Kidney epithelial cell (primary cell): ENCODE data around the gene NAA10. TPM values are rescaled to one million over a fixed set of nuclear protein-coding genes. Genes with fewer than 3 reads are reported as not detected.
A peak's percentile ranks its signal among the peaks of the same experiment; 100 is the strongest.

Experiments used
- DNase-seq: peaks from one replicate; pipeline ENCODE4 v3.0.0-alpha.2; 2010; ENCODE audit warnings: low read depth
- H3K27me3 ChIP-seq: 2 replicates; pipeline ENCODE4 v1.6.0; 2011; ENCODE audit warnings: low read length; ENCODE audit not compliant: control insufficient read depth, insufficient read depth
- H3K36me3 ChIP-seq: 2 replicates; pipeline ENCODE4 v1.5.1; 2011; ENCODE audit warnings: low read length; ENCODE audit not compliant: control insufficient read depth, insufficient read depth
- H3K4me3 ChIP-seq: 2 replicates; pipeline ENCODE4 v1.5.1; 2011; ENCODE audit warnings: low read depth, mild to moderate bottlenecking, control low read depth, low read length
- total RNA-seq: library from RNA; depleted of rRNA; stranded (reverse); fragments of >200 nt; gene quantifications from 2 replicates; pipeline ENCODE4 v1.2.3, GENCODE V29; 2015
- TF ChIP-seq, protein P1 (sequence below): IDR thresholded peaks from 2 replicates; pipeline ENCODE4 v1.5.1; 2011; ENCODE audit warnings: mild to moderate bottlenecking, moderate library complexity, low read length, control low read depth, inconsistent platforms; ENCODE audit not compliant: insufficient read depth, poor library complexity, severe bottlenecking

NAA10 gene
- total RNA-seq, 1 donor from 2014 or later, result 139 TPM

- TF ChIP-seq, protein P1, sequence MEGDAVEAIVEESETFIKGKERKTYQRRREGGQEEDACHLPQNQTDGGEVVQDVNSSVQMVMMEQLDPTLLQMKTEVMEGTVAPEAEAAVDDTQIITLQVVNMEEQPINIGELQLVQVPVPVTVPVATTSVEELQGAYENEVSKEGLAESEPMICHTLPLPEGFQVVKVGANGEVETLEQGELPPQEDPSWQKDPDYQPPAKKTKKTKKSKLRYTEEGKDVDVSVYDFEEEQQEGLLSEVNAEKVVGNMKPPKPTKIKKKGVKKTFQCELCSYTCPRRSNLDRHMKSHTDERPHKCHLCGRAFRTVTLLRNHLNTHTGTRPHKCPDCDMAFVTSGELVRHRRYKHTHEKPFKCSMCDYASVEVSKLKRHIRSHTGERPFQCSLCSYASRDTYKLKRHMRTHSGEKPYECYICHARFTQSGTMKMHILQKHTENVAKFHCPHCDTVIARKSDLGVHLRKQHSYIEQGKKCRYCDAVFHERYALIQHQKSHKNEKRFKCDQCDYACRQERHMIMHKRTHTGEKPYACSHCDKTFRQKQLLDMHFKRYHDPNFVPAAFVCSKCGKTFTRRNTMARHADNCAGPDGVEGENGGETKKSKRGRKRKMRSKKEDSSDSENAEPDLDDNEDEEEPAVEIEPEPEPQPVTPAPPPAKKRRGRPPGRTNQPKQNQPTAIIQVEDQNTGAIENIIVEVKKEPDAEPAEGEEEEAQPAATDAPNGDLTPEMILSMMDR, result no peak
- Histone ChIP-seq H3K4me3 (no peak overlapping the region), H3K27me3 (no peaks in the 10 kb centered on the region), H3K36me3 (no peaks in the 10 kb centered on the region)
- no peak for DNase-seq
These were observed 6.8 kb upstream of the NAA10 start for GRCh38 chrX:153941336-153942252.

GRCh38 chrX:153939573-153939972 is 4.7 kb upstream of the NAA10 start:
- no peak overlapping the region for H3K4me3 ChIP-seq
- H3K27me3 ChIP-seq, result no peaks in the 10 kb centered on the region
- H3K36me3 ChIP-seq, result no peaks in the 10 kb centered on the region
- DNase-seq, result no peak
- TF ChIP-seq, protein P1, result no peak

DNA sequence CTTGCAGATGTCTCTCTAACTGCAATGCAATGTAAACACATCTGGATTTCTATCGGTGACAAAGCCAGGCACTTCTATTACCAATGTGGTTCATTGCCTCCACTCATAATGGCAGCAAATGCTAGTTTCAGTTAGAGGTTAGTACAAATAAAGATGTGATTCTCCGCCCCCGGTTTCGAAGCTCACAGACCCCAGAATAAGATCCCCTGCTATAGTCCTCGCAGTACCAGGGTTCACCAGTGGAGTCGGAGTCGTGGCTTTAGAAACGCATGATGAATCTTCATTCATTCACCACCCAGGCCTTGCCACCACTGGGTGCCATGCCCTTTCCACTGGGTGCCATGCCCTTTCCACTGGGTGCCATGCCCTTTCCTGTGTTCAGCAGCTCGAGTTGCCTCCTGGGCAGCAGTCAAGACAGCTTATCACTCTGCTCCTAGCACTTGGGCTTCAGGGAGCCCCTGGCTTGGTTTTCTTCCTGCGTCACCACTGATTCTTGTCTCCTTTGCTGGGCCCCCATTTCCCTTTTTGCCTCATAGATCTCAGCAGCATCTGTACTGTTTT is 3.5 kb upstream of the NAA10 start:
- DNase-seq, result no peak
- no peaks in the 10 kb centered on the region for H3K27me3 ChIP-seq
- no peaks in the 10 kb centered on the region for H3K36me3 ChIP-seq
- TF ChIP-seq, protein P1, result no peak
- H3K4me3 ChIP-seq, result no peak overlapping the region

GRCh38 chrX:153937056-153937455 is 2.2 kb upstream of the NAA10 start:
- H3K27me3 ChIP-seq, result no peaks in the 10 kb centered on the region
- H3K36me3 ChIP-seq, result no peaks in the 10 kb centered on the region
- DNase-seq, result no peak
- TF ChIP-seq, protein P1, result no peak
- H3K4me3 ChIP-seq, result no peak overlapping the region

DNA sequence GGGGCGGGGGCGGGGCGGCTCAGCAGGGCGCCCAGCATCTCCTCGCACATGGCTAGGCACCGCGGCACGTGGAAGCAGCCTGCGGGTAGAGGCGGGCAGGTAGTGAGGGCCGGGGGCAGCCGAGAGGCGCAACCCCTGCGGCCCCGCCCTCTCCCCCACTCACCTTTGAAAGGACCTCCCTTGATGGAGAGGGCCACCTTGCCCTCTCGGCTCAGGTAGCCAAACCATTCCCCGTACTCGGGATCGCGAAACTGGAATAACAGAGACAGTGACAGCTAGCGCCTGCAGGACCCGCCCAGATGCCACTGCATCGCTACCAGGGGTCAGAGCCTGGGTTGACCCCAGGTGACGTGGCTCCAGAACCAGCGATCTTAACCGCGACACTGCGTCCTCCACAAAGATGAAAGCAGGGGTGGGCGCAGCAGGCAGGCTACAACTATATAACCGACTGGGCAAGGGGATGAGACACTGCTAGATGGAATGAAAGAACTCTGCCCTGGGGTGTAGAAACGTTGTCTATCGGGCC is 552 bp upstream of the NAA10 start:
- Histone ChIP-seq H3K36me3 (no peaks in the 10 kb centered on the region), H3K4me3 (peak overlapping the region; percentile 37), H3K27me3 (no peaks in the 10 kb centered on the region)
- no peak for DNase-seq
- TF ChIP-seq, protein P1, result no peak
